NCI-H2029 (cell line): Measurements from ENCODE around the gene THSD4.
"Not testable (repeated sequence)": the region's sequence is repeated elsewhere in the genome, so short reads cannot be mapped to it uniquely, and the experiment has no call there.

Experiments used
- DNase-seq: peaks from one replicate; lab custom pipeline; 2025; lab: John Stamatoyannopoulos, UW

THSD4 gene

GRCh38 chr15:71723344-71723743 lies 608.1 kb downstream of the THSD4 start:
- DNase-seq: no peak

GRCh38 chr15:71725207-71725955 lies 610.1 kb downstream of the THSD4 start:
- DNase-seq: not testable (repeated sequence)

- no peak for DNase-seq
These were observed 613.6 kb downstream of the THSD4 start for GRCh38 chr15:71728881-71729280.

GRCh38 chr15:71729319-71729718 lies 614.0 kb downstream of the THSD4 start:
- no peak for DNase-seq

- no peak for DNase-seq
These were observed 615.2 kb downstream of the THSD4 start for GRCh38 chr15:71730277-71731144.

- no peak for DNase-seq
These were observed 617.4 kb downstream of the THSD4 start for GRCh38 chr15:71732636-71733035.

- DNase-seq: no peak
These were observed 617.9 kb downstream of the THSD4 start for GRCh38 chr15:71733122-71733521.

GRCh38 chr15:71734709-71735384 lies 619.6 kb downstream of the THSD4 start:
- no peak for DNase-seq

- DNase-seq: no peak
These were observed 620.1 kb downstream of the THSD4 start for GRCh38 chr15:71735385-71735757.

GRCh38 chr15:71736286-71736947 lies 621.1 kb downstream of the THSD4 start:
- no peak for DNase-seq

GRCh38 chr15:71737761-71738160 lies 622.5 kb downstream of the THSD4 start:
- DNase-seq: no peak

- no peak for DNase-seq
These were observed 624.1 kb downstream of the THSD4 start for GRCh38 chr15:71739355-71739754.

- DNase-seq: no peak
These were observed 627.7 kb downstream of the THSD4 start for GRCh38 chr15:71742964-71743363.

- DNase-seq: peak; percentile 3
These were observed 628.7 kb downstream of the THSD4 start for GRCh38 chr15:71743861-71744382.

- peak; percentile 69 for DNase-seq
These were observed 631.4 kb downstream of the THSD4 start for GRCh38 chr15:71746719-71747118.

GRCh38 chr15:71747128-71748083 lies 632.1 kb downstream of the THSD4 start:
- DNase-seq: no peak

- DNase-seq: no peak
These were observed 633.0 kb downstream of the THSD4 start for GRCh38 chr15:71748293-71748718.

- DNase-seq: no peak
These were observed 634.2 kb downstream of the THSD4 start for GRCh38 chr15:71749500-71749899.

GRCh38 chr15:71752128-71752527 lies 636.9 kb downstream of the THSD4 start:
- no peak for DNase-seq

- DNase-seq: peak; percentile 39
These were observed 637.5 kb downstream of the THSD4 start for GRCh38 chr15:71752604-71753289.
